UCSD-AML1 (cell line): ENCODE measurements around the gene MEGF11.

Experiments used
- DNase-seq: peaks from one replicate; lab custom pipeline; 2025; ENCODE audit not compliant: unreplicated experiment; lab: John Stamatoyannopoulos, UW

Gene MEGF11

GRCh38 chr15:66219339-66219738 lies 34.2 kb downstream of the MEGF11 start:
- DNase-seq = no peak

- peak; percentile 35 for DNase-seq
Measured at GRCh38 chr15:66216806-66217205, 36.7 kb downstream of the MEGF11 start.

GRCh38 chr15:66215811-66216210 lies 37.7 kb downstream of the MEGF11 start:
- DNase-seq = no peak

GRCh38 chr15:66214246-66214645 lies 39.3 kb downstream of the MEGF11 start:
- DNase-seq = peak; percentile 73

- DNase-seq = no peak
Measured at GRCh38 chr15:66212563-66212921, 41.0 kb downstream of the MEGF11 start.

GRCh38 chr15:66211670-66212562 lies 41.6 kb downstream of the MEGF11 start:
- no peak for DNase-seq

- DNase-seq = no peak
Measured at GRCh38 chr15:66210684-66211083, 42.9 kb downstream of the MEGF11 start.

- no peak for DNase-seq
Measured at GRCh38 chr15:66198757-66199156, 54.8 kb downstream of the MEGF11 start.

- DNase-seq = no peak
Measured at GRCh38 chr15:66196602-66197001, 56.9 kb downstream of the MEGF11 start.

- DNase-seq = no peak
Measured at GRCh38 chr15:66195621-66196230, 57.8 kb downstream of the MEGF11 start.

- DNase-seq = no peak
Measured at GRCh38 chr15:66193066-66193465, 60.5 kb downstream of the MEGF11 start.

- DNase-seq = no peak
Measured at GRCh38 chr15:66190746-66191145, 62.8 kb downstream of the MEGF11 start.

GRCh38 chr15:66189291-66189690 lies 64.3 kb downstream of the MEGF11 start:
- DNase-seq = no peak

GRCh38 chr15:66188464-66188863 lies 65.1 kb downstream of the MEGF11 start:
- DNase-seq = no peak

- no peak for DNase-seq
Measured at GRCh38 chr15:66187271-66187670, 66.3 kb downstream of the MEGF11 start.

- no peak for DNase-seq
Measured at GRCh38 chr15:66186049-66186825, 67.3 kb downstream of the MEGF11 start.

- DNase-seq = no peak
Measured at GRCh38 chr15:66184936-66185790, 68.4 kb downstream of the MEGF11 start.

- DNase-seq = no peak
Measured at GRCh38 chr15:66184492-66184891, 69.1 kb downstream of the MEGF11 start.

GRCh38 chr15:66180531-66181097 lies 72.9 kb downstream of the MEGF11 start:
- no peak for DNase-seq

GRCh38 chr15:66178531-66178910 lies 75.0 kb downstream of the MEGF11 start:
- DNase-seq = no peak
